ENCODE measurements around the gene ZNF3. TPM values are rescaled to one million over a fixed set of nuclear protein-coding genes. Genes with fewer than 3 reads are reported as not detected.

Gene ZNF3
- total and polyA plus RNA-seq, 2 experiments from 2014 or later: 23.4 to 48.9 TPM

GRCh38 chr7:100072462-100072861 is 9.1 kb downstream of the ZNF3 start:
- Mint-ChIP-seq H3K36me3 (ENCODE audit: low read depth) (peaks cover 100% of the 10 kb centered on the region), H3K4me3 (no peak overlapping the region), H3K27ac (no peak overlapping the region), H3K4me1 (no peaks in the 10 kb centered on the region), H3K27me3 (ENCODE audit: insufficient read depth, low read depth, poor library complexity) (peaks cover 28% of the 10 kb centered on the region), H3K9me3 (peaks cover 89% of the 10 kb centered on the region)
- Histone ChIP-seq H3K27me3 (ENCODE audit: insufficient read depth) (0 out of 2 replicates have a peak, but pooled peaks cover 5% of the 10 kb centered on the region), H4K20me1 (replicated peaks; ENCODE audit: insufficient read depth) (peaks cover 3% of the 10 kb centered on the region; the same call in 1 of the 2 replicates), H2AFZ (no peak overlapping the region), H3K4me2 (no peak overlapping the region), H3K9me2 (ENCODE audit: insufficient read depth) (no peaks in the 10 kb centered on the region), H3F3A (replicated peaks; ENCODE audit: low read depth) (peaks cover 51% of the 10 kb centered on the region), H3K4me3 (no peak overlapping the region), H3K79me2 (replicated peaks; ENCODE audit: insufficient read depth) (peaks cover 33% of the 10 kb centered on the region), H3K36me3 (ENCODE audit: insufficient read depth) (peaks cover 83% of the 10 kb centered on the region), H3K4me1 (ENCODE audit: insufficient read depth) (no peaks in the 10 kb centered on the region), H3K27ac (ENCODE audit: low read depth) (no peak overlapping the region)
- DNase-seq (ENCODE audit: low spot score) (no peak), ATAC-seq (no peak)
- no peak for TF ChIP-seq STAT1 (IDR thresholded peaks at IDR 0.05; ENCODE audit: unreplicated experiment)

- Histone ChIP-seq H4K20me1 (replicated peaks; ENCODE audit: insufficient read depth) (peaks cover 6% of the 10 kb centered on the region), H3K27ac (ENCODE audit: low read depth) (no peak overlapping the region), H3F3A (replicated peaks; ENCODE audit: low read depth) (peaks cover 55% of the 10 kb centered on the region), H3K27me3 (ENCODE audit: insufficient read depth) (0 out of 2 replicates have a peak, but pooled peaks cover 5% of the 10 kb centered on the region), H3K4me3 (peak overlapping the region; percentile 34; the same call in 1 of the 2 replicates), H3K79me2 (replicated peaks; ENCODE audit: insufficient read depth) (peaks cover 20% of the 10 kb centered on the region), H3K4me1 (ENCODE audit: insufficient read depth) (no peaks in the 10 kb centered on the region), H2AFZ (no peak overlapping the region), H3K9me2 (ENCODE audit: insufficient read depth) (no peaks in the 10 kb centered on the region), H3K4me2 (no peak overlapping the region), H3K36me3 (ENCODE audit: insufficient read depth) (peaks cover 72% of the 10 kb centered on the region)
- Mint-ChIP-seq H3K27ac (no peak overlapping the region), H3K4me3 (no peak overlapping the region), H3K27me3 (ENCODE audit: insufficient read depth, low read depth, poor library complexity) (peaks cover 26% of the 10 kb centered on the region), H3K4me1 (no peaks in the 10 kb centered on the region), H3K9me3 (peaks cover 79% of the 10 kb centered on the region), H3K36me3 (ENCODE audit: low read depth) (peaks cover 96% of the 10 kb centered on the region)
- no peak for ATAC-seq
- DNase-seq (ENCODE audit: low spot score): no peak
- no peak for TF ChIP-seq EZH2phosphoT487 (IDR thresholded peaks at IDR 0.05; ENCODE audit: unreplicated experiment)
- no peak for TF ChIP-seq CTCF (conservative IDR thresholded peaks at IDR 0.05; ENCODE audit: low read depth in 2 of 2)
- TF ChIP-seq JUNB (IDR thresholded peaks at IDR 0.05; ENCODE audit: unreplicated experiment): no peak
- no peak for TF ChIP-seq ZNF462 (CRISPR knock-in tag; IDR thresholded peaks at IDR 0.05)
- TF ChIP-seq ZNF331 (CRISPR knock-in tag; IDR thresholded peaks at IDR 0.05; ENCODE audit: low read depth): no peak
- no peak for TF ChIP-seq NANOG (IDR thresholded peaks at IDR 0.05; ENCODE audit: borderline replicate concordance)
- TF ChIP-seq REST (IDR thresholded peaks at IDR 0.05; ENCODE audit: unreplicated experiment): no peak
- no peak for TF ChIP-seq ZNF114 (CRISPR knock-in tag; IDR thresholded peaks at IDR 0.05)
Observed at GRCh38 chr7:100071018-100071723, 10.4 kb downstream of the ZNF3 start.
